ENCODE data around the gene STRA6.

DNA sequence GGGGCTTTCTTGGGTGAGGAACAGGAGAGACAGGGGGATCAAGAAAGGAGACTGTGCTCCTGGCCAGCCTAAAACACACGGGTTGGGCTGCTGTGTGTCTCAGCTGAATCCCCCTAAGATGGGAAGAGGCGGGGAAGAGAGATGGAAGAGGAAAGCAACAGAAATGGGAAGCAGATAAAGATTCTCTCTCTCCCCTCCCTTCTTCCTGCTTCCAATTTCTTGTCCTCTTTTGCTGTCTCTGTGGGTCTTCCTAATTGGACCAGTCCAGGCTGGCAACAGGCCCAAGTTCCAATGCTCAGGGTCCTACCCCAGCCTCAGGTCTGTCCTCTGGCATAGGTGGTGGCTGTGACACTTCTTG, 65.1 kb downstream of the STRA6 start:
- TF ChIP-seq POLR2A (IDR thresholded peaks at IDR 0.05; ENCODE audit: low read length) (no peak), GATA1 (IDR thresholded peaks at IDR 0.05; ENCODE audit: low read depth, low read length) (no peak)

All from erythroblast (primary cell).